Activated CD4-positive, alpha-beta T cell treated with anti-CD3 and anti-CD28 coated beads, Interleukin-2, amount 10 ng/mL, durations not matched to agents 7 days and 5 days (primary cell): ENCODE results near the gene LPP. TPM values are rescaled to one million over a fixed set of nuclear protein-coding genes. Genes with fewer than 3 reads are reported as not detected.
"Not testable (repeated sequence)": the region's sequence is repeated elsewhere in the genome, so short reads cannot be mapped to it uniquely, and the experiment has no call there.

Source experiments
- CTCF ChIA-PET: fragments of 350-600 bp; sonication (Branson Sonifier 250); formaldehyde crosslinking; loops from one replicate; lab custom pipeline; 2021; ENCODE audit warnings: antibody characterized with exemption; lab: Charles Lee
- POLR2A ChIA-PET: fragments of 350-600 bp; sonication (Branson Sonifier 250); formaldehyde crosslinking; loops from one replicate; lab custom pipeline; 2021; ENCODE audit warnings: antibody characterized with exemption; lab: Charles Lee
- DNase-seq: peaks from one replicate; pipeline ENCODE4 v3.0.0-alpha.2; 2020
- H3K27ac Mint-ChIP-seq: one replicate; pipeline ENCODE4 v1.8.0; 2021; ENCODE audit warnings: mild to moderate bottlenecking, moderate library complexity, mixed read lengths
- H3K27me3 Mint-ChIP-seq: one replicate; pipeline ENCODE4 v1.8.0; 2021; ENCODE audit warnings: mixed read lengths
- H3K36me3 Mint-ChIP-seq: one replicate; pipeline ENCODE4 v1.8.0; 2021; ENCODE audit warnings: low read depth, mixed read lengths
- H3K4me1 Mint-ChIP-seq: one replicate; pipeline ENCODE4 v1.8.0; 2021; ENCODE audit warnings: mixed read lengths
- H3K4me3 Mint-ChIP-seq: one replicate; pipeline ENCODE4 v1.8.0; 2021; ENCODE audit warnings: mild to moderate bottlenecking, moderate library complexity, mixed read lengths
- H3K9me3 Mint-ChIP-seq: one replicate; pipeline ENCODE4 v1.8.0; 2021; ENCODE audit warnings: mixed read lengths
- total RNA-seq, 2 experiments: library from RNA; stranded (reverse); gene quantifications; one replicate each; pipeline ENCODE4 v1.2.3, GENCODE V29; 2021

LPP gene
- total RNA-seq, 2 experiments from 2014 or later, result 63.6 to 70.3 TPM

GRCh38 chr3:188431040-188431439, 277.1 kb downstream of the LPP start:
- POLR2A ChIA-PET, result no interaction called here
- peaks cover 19% of the 10 kb centered on the region for H3K9me3 Mint-ChIP-seq

GRCh38 chr3:188431553-188431952, 277.6 kb downstream of the LPP start:
- Mint-ChIP-seq H3K27me3 (no peaks in the 10 kb centered on the region), H3K36me3 (peaks cover 30% of the 10 kb centered on the region), H3K4me3 (no peak overlapping the region), H3K4me1 (peaks cover 29% of the 10 kb centered on the region), H3K9me3 (peaks cover 14% of the 10 kb centered on the region), H3K27ac (no peak overlapping the region)
- POLR2A ChIA-PET, result no interaction called here
- DNase-seq, result no peak
- CTCF ChIA-PET, result interaction anchor here (1.4 to 2.7 kb wide), 3 partner anchors 7 to 693 kb away, joined by 4 to 6 read pairs (median 4); no protein-coding TSS in a partner anchor

More at GRCh38 chr3:188431040-188431439, 277.1 kb downstream of the LPP start:
- H3K4me1 Mint-ChIP-seq, result peaks cover 29% of the 10 kb centered on the region
- no peaks in the 10 kb centered on the region for H3K27me3 Mint-ChIP-seq
- no peak overlapping the region for H3K27ac Mint-ChIP-seq
- no peak overlapping the region for H3K4me3 Mint-ChIP-seq
- CTCF ChIA-PET, result interaction anchor here (2.7 kb wide), 1 partner anchor 692 kb away, joined by 6 read pairs; no protein-coding TSS in a partner anchor
- H3K36me3 Mint-ChIP-seq, result peaks cover 33% of the 10 kb centered on the region
- DNase-seq, result no peak

- H3K4me1 Mint-ChIP-seq, result peaks cover 36% of the 10 kb centered on the region
- H3K36me3 Mint-ChIP-seq, result peaks cover 27% of the 10 kb centered on the region
- peak overlapping the region; percentile 3 for H3K4me3 Mint-ChIP-seq
- no peak for DNase-seq
- ChIA-PET POLR2A (no interaction called here), CTCF (interaction anchor here (0.8 to 1.7 kb wide), 3 partner anchors 9 to 14 kb away, joined by 3 to 4 read pairs (median 4); no protein-coding TSS in a partner anchor)
- peaks cover 6% of the 10 kb centered on the region for H3K9me3 Mint-ChIP-seq
- peak overlapping the region; percentile 88 for H3K27ac Mint-ChIP-seq
- no peaks in the 10 kb centered on the region for H3K27me3 Mint-ChIP-seq
Measured at GRCh38 chr3:188432802-188433520, 279.0 kb downstream of the LPP start.

GRCh38 chr3:188433521-188434150, 279.7 kb downstream of the LPP start:
- H3K4me3 Mint-ChIP-seq, result peak overlapping the region; percentile 3
- DNase-seq, result no peak
- H3K4me1 Mint-ChIP-seq, result peaks cover 42% of the 10 kb centered on the region
- H3K27me3 Mint-ChIP-seq, result no peaks in the 10 kb centered on the region
- H3K27ac Mint-ChIP-seq, result peak overlapping the region; percentile 88
- ChIA-PET POLR2A (no interaction called here), CTCF (interaction anchor here (0.8 to 1.7 kb wide), 2 partner anchors 9 to 14 kb away, joined by 3 to 4 read pairs; no protein-coding TSS in a partner anchor)
- H3K36me3 Mint-ChIP-seq, result peaks cover 30% of the 10 kb centered on the region
- peaks cover 6% of the 10 kb centered on the region for H3K9me3 Mint-ChIP-seq

GRCh38 chr3:188434594-188434993, 280.6 kb downstream of the LPP start:
- ChIA-PET CTCF (no interaction called here), POLR2A (no interaction called here)
- peaks cover 30% of the 10 kb centered on the region for H3K36me3 Mint-ChIP-seq
- no peak overlapping the region for H3K4me3 Mint-ChIP-seq
- H3K27ac Mint-ChIP-seq, result no peak overlapping the region
- H3K9me3 Mint-ChIP-seq, result peaks cover 6% of the 10 kb centered on the region
- H3K4me1 Mint-ChIP-seq, result peaks cover 52% of the 10 kb centered on the region
- DNase-seq, result no peak
- H3K27me3 Mint-ChIP-seq, result no peaks in the 10 kb centered on the region

GRCh38 chr3:188435266-188435665, 281.3 kb downstream of the LPP start:
- H3K36me3 Mint-ChIP-seq, result peaks cover 33% of the 10 kb centered on the region
- CTCF ChIA-PET, result no interaction called here

GRCh38 chr3:188437926-188438325, 284.0 kb downstream of the LPP start:
- Mint-ChIP-seq H3K9me3 (peaks cover 8% of the 10 kb centered on the region), H3K4me1 (peaks cover 59% of the 10 kb centered on the region), H3K27ac (no peak overlapping the region), H3K36me3 (peaks cover 27% of the 10 kb centered on the region), H3K4me3 (no peak overlapping the region), H3K27me3 (no peaks in the 10 kb centered on the region)
- no peak for DNase-seq
- ChIA-PET CTCF (interaction anchor here (0.7 kb wide), 1 partner anchor 108 kb away, joined by 3 read pairs; no protein-coding TSS in a partner anchor), POLR2A (no interaction called here)

More at GRCh38 chr3:188435266-188435665, 281.3 kb downstream of the LPP start:
- no peaks in the 10 kb centered on the region for H3K27me3 Mint-ChIP-seq
- POLR2A ChIA-PET, result no interaction called here
- peaks cover 5% of the 10 kb centered on the region for H3K9me3 Mint-ChIP-seq
- H3K4me1 Mint-ChIP-seq, result peaks cover 57% of the 10 kb centered on the region
- no peak overlapping the region for H3K4me3 Mint-ChIP-seq
- DNase-seq, result no peak
- no peak overlapping the region for H3K27ac Mint-ChIP-seq

GRCh38 chr3:188439080-188439479, 285.1 kb downstream of the LPP start:
- peak overlapping the region; percentile 83 for H3K27ac Mint-ChIP-seq
- no peaks in the 10 kb centered on the region for H3K27me3 Mint-ChIP-seq
- DNase-seq, result peak; percentile 46
- peaks cover 48% of the 10 kb centered on the region for H3K4me1 Mint-ChIP-seq
- CTCF ChIA-PET, result interaction anchor here (1.1 to 1.8 kb wide), 2 partner anchors 389 to 699 kb away, joined by 3 to 5 read pairs; no protein-coding TSS in a partner anchor
- peaks cover 13% of the 10 kb centered on the region for H3K9me3 Mint-ChIP-seq
- peaks cover 33% of the 10 kb centered on the region for H3K36me3 Mint-ChIP-seq
- POLR2A ChIA-PET, result no interaction called here
- H3K4me3 Mint-ChIP-seq, result peak overlapping the region; percentile 10

- H3K4me3 Mint-ChIP-seq, result no peak overlapping the region
- no peak for DNase-seq
- no peaks in the 10 kb centered on the region for H3K27me3 Mint-ChIP-seq
- peaks cover 54% of the 10 kb centered on the region for H3K4me1 Mint-ChIP-seq
- POLR2A ChIA-PET, result no interaction called here
- CTCF ChIA-PET, result interaction anchor here (1.8 kb wide), 1 partner anchor 700 kb away, joined by 5 read pairs; no protein-coding TSS in a partner anchor
- peak overlapping the region; percentile 83 for H3K27ac Mint-ChIP-seq
- H3K36me3 Mint-ChIP-seq, result peaks cover 43% of the 10 kb centered on the region
- peaks cover 13% of the 10 kb centered on the region for H3K9me3 Mint-ChIP-seq
Measured at GRCh38 chr3:188440340-188440972, 286.5 kb downstream of the LPP start.

- Mint-ChIP-seq H3K4me1 (peaks cover 57% of the 10 kb centered on the region), H3K9me3 (peaks cover 13% of the 10 kb centered on the region), H3K27ac (no peak overlapping the region), H3K4me3 (no peak overlapping the region), H3K36me3 (peaks cover 44% of the 10 kb centered on the region), H3K27me3 (no peaks in the 10 kb centered on the region)
- ChIA-PET POLR2A (no interaction called here), CTCF (interaction anchor here (1.1 to 1.4 kb wide), 2 partner anchors 25 to 702 kb away, joined by 3 read pairs; no protein-coding TSS in a partner anchor)
- no peak for DNase-seq
Measured at GRCh38 chr3:188442430-188442829, 288.5 kb downstream of the LPP start.

- Mint-ChIP-seq H3K9me3 (peaks cover 13% of the 10 kb centered on the region), H3K36me3 (peaks cover 33% of the 10 kb centered on the region), H3K4me1 (peaks cover 32% of the 10 kb centered on the region)
- POLR2A ChIA-PET, DNase-seq, H3K27ac Mint-ChIP-seq, H3K4me3 Mint-ChIP-seq, H3K27me3 Mint-ChIP-seq: not testable (repeated sequence)
- CTCF ChIA-PET, result interaction anchor here (0.9 kb wide), 1 partner anchor 10 kb away, joined by 4 read pairs; no protein-coding TSS in a partner anchor
Measured at GRCh38 chr3:188445175-188445574, 291.2 kb downstream of the LPP start.

- CTCF ChIA-PET, result interaction anchor here (0.9 kb wide), 1 partner anchor 9 kb away, joined by 4 read pairs; no protein-coding TSS in a partner anchor
- peaks cover 13% of the 10 kb centered on the region for H3K9me3 Mint-ChIP-seq
- H3K36me3 Mint-ChIP-seq, result peaks cover 33% of the 10 kb centered on the region
- POLR2A ChIA-PET, result no interaction called here
- H3K4me3 Mint-ChIP-seq, result no peak overlapping the region
- H3K27ac Mint-ChIP-seq, result no peak overlapping the region
- H3K4me1 Mint-ChIP-seq, result peaks cover 25% of the 10 kb centered on the region
- no peaks in the 10 kb centered on the region for H3K27me3 Mint-ChIP-seq
- no peak for DNase-seq
Measured at GRCh38 chr3:188446014-188446413, 292.1 kb downstream of the LPP start.
